ENCODE results near the gene CTAG1A.
"Not testable (repeated sequence)": the region's sequence is repeated elsewhere in the genome, so short reads cannot be mapped to it uniquely, and the experiment has no call there.

- TF ChIP-seq, protein P1, sequence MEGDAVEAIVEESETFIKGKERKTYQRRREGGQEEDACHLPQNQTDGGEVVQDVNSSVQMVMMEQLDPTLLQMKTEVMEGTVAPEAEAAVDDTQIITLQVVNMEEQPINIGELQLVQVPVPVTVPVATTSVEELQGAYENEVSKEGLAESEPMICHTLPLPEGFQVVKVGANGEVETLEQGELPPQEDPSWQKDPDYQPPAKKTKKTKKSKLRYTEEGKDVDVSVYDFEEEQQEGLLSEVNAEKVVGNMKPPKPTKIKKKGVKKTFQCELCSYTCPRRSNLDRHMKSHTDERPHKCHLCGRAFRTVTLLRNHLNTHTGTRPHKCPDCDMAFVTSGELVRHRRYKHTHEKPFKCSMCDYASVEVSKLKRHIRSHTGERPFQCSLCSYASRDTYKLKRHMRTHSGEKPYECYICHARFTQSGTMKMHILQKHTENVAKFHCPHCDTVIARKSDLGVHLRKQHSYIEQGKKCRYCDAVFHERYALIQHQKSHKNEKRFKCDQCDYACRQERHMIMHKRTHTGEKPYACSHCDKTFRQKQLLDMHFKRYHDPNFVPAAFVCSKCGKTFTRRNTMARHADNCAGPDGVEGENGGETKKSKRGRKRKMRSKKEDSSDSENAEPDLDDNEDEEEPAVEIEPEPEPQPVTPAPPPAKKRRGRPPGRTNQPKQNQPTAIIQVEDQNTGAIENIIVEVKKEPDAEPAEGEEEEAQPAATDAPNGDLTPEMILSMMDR (conservative IDR thresholded peaks at IDR 0.05; ENCODE audit: low read depth in 2 of 2): not testable (repeated sequence)
- TF ChIP-seq, protein P2, sequence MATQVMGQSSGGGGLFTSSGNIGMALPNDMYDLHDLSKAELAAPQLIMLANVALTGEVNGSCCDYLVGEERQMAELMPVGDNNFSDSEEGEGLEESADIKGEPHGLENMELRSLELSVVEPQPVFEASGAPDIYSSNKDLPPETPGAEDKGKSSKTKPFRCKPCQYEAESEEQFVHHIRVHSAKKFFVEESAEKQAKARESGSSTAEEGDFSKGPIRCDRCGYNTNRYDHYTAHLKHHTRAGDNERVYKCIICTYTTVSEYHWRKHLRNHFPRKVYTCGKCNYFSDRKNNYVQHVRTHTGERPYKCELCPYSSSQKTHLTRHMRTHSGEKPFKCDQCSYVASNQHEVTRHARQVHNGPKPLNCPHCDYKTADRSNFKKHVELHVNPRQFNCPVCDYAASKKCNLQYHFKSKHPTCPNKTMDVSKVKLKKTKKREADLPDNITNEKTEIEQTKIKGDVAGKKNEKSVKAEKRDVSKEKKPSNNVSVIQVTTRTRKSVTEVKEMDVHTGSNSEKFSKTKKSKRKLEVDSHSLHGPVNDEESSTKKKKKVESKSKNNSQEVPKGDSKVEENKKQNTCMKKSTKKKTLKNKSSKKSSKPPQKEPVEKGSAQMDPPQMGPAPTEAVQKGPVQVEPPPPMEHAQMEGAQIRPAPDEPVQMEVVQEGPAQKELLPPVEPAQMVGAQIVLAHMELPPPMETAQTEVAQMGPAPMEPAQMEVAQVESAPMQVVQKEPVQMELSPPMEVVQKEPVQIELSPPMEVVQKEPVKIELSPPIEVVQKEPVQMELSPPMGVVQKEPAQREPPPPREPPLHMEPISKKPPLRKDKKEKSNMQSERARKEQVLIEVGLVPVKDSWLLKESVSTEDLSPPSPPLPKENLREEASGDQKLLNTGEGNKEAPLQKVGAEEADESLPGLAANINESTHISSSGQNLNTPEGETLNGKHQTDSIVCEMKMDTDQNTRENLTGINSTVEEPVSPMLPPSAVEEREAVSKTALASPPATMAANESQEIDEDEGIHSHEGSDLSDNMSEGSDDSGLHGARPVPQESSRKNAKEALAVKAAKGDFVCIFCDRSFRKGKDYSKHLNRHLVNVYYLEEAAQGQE (IDR thresholded peaks at IDR 0.05; ENCODE audit: unreplicated experiment): not testable (repeated sequence)
- TF ChIP-seq EZH2 (IDR thresholded peaks at IDR 0.05; ENCODE audit: low read depth, unreplicated experiment); POLR2AphosphoS5 (IDR thresholded peaks at IDR 0.05; ENCODE audit: low read depth); EZH2phosphoT487 (IDR thresholded peaks at IDR 0.05; ENCODE audit: unreplicated experiment); JUNB (IDR thresholded peaks at IDR 0.05; ENCODE audit: unreplicated experiment); ZNF114 (CRISPR knock-in tag; IDR thresholded peaks at IDR 0.05): not testable (repeated sequence)
These were observed 23.9 kb downstream of the CTAG1A start for GRCh38 chrX:154608823-154609222.

Data from GM23338 (cell line).